ENCODE results near the gene AWAT2. TPM values are rescaled to one million over a fixed set of nuclear protein-coding genes. Genes with fewer than 3 reads are reported as not detected.

The AWAT2 gene
- total RNA-seq, 1 donor from 2014 or later = not detected

- no peak for DNase-seq (ENCODE audit: low spot score in 2 of 2)
- FAIRE-seq = no peak
These were observed 7.1 kb downstream of the AWAT2 start for GRCh38 chrX:70042399-70043371.

DNA sequence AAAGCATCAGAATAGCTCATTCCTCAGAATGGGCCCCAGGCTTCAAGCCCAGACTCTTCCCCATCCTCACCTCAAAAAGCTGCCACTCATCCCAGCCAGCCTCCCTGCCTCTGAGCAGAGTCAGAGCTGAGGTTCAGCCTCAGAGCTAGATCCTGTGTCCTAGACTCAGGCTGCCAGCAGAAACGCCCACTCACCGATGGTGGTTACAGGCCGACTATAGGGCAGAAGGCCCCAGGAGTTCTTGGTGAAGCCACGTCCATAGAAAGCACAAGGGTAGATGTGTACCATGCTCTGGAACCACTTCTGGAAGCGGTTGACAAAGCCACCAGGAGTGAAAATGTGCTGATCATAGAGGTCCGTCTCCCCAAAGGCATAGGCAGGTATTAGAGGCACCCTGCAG lies 7.7 kb downstream of the AWAT2 start:
- FAIRE-seq = no peak
- no peak for DNase-seq (ENCODE audit: low spot score in 2 of 2)

DNA sequence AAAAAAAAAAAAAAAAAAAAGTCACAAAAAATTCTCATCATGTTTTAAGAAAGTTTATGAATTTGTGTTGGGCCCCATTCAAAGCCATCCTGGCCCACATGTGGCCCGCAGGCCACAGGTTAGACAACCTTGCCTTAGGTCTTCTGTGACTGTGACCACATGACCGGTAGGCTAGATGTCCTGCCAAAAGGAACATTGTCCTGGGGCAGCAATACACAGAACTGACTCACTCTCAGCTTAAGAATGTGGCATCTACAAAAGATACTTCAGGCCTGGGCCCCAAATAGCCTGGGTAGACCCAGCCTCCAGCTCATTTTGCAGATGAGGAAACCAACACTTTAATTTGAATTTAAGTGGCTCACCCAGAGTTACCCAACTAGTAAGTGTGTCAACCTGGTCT lies 10.0 kb downstream of the AWAT2 start:
- DNase-seq (ENCODE audit: low spot score in 2 of 2) (no peak), FAIRE-seq (no peak)

GRCh38 chrX:70038951-70039350 lies 10.8 kb downstream of the AWAT2 start:
- DNase-seq (ENCODE audit: low spot score in 2 of 2) (no peak), FAIRE-seq (no peak)

GRCh38 chrX:70038515-70038914 lies 11.2 kb downstream of the AWAT2 start:
- DNase-seq (ENCODE audit: low spot score in 2 of 2) (no peak), FAIRE-seq (no peak)

GRCh38 chrX:70034646-70035045 lies 15.1 kb downstream of the AWAT2 start:
- DNase-seq (ENCODE audit: low spot score in 2 of 2) (no peak), FAIRE-seq (no peak)

GRCh38 chrX:70033348-70034051 lies 16.2 kb downstream of the AWAT2 start:
- no peak for FAIRE-seq

GRCh38 chrX:70032792-70033191 lies 16.9 kb downstream of the AWAT2 start:
- FAIRE-seq (no peak), DNase-seq (ENCODE audit: low spot score in 2 of 2) (no peak)

More at GRCh38 chrX:70033348-70034051, 16.2 kb downstream of the AWAT2 start:
- DNase-seq (ENCODE audit: low spot score in 2 of 2) = no peak

DNA sequence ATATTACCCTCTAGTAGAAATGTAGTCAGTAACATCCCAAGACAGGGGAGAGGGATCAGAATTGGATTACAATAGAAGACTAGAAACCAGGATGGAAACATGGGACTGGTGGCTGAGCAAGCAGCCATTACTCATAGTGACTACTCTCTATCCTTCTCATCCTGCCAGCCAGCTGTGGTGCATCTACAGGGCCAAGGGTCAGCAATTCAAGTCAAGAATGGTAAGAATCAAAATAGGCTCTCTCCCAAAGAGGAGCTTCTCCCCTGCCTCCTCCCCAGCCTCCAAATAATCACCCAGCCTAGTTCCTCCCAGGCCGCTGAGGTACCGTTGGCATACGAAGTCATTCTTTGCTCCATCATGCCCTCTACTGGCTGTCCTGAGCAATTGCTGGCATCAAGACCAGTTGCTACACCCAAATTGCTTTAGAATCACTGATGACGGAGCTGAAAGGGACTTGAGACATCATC lies 19.4 kb downstream of the AWAT2 start:
- DNase-seq (ENCODE audit: low spot score in 2 of 2) (peak; percentile 6 to 35), FAIRE-seq (no peak)

DNA sequence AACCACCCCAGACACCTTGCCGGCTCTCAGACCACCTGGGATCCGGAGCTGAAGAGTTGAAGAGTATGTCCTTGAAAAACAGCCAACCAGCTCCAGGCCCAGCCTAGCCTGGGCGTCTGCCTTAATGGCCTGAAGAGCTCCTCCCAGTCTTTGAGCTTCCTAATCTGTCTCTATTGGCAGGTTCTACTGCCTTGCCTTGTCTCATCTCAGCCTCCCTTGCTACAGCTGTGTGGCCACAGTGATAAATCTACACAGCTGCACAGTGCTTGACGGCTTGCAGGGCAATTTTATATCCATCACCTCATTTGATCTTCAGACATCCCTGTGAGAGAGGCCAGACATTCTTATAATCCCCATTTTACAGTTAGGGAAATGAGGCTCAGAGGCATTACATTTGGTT lies 19.9 kb downstream of the AWAT2 start:
- DNase-seq (ENCODE audit: low spot score in 2 of 2) (no peak), FAIRE-seq (no peak)

DNA sequence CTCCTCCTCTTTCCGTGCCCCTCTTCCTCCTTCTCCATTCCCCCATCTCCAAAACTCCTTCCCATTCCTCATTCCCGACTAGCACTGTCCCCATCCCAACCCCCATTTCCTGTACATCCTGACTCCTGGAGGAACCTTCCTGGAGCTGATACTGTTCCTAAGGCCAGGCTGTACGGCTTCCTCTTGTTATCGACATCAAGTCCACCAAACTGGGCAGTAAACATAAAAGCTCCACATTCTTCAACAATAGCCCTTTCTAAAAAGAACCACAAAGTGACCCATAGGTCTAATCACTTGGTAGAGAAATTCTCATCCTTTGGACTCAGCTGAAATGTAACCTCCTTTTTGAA lies 22.9 kb downstream of the AWAT2 start:
- FAIRE-seq (no peak), DNase-seq (ENCODE audit: low spot score in 2 of 2) (no peak)

GRCh38 chrX:70026112-70026850 lies 23.5 kb downstream of the AWAT2 start:
- no peak for DNase-seq (ENCODE audit: low spot score in 2 of 2)
- FAIRE-seq = no peak

DNA sequence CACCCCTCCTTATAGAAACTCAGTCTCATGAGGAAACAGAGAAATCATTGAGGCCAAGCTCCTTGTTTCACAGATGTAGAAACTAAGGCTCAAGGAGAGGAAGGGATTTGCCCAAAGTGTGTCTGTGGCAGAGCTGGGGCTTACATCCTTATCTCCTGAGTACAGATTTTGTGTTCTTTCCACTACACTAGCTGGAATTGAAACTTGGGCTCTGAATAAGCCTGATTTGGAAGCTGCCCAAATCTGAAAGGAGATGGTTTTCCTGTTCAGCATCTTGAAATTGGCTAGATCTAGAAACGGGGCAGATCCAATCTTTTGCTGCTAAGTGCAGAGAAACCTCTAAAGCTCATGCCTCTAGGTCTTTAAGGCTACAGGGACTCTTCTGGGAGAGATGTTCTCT lies 24.3 kb downstream of the AWAT2 start:
- no peak for DNase-seq (ENCODE audit: low spot score in 2 of 2)
- FAIRE-seq = no peak

DNA sequence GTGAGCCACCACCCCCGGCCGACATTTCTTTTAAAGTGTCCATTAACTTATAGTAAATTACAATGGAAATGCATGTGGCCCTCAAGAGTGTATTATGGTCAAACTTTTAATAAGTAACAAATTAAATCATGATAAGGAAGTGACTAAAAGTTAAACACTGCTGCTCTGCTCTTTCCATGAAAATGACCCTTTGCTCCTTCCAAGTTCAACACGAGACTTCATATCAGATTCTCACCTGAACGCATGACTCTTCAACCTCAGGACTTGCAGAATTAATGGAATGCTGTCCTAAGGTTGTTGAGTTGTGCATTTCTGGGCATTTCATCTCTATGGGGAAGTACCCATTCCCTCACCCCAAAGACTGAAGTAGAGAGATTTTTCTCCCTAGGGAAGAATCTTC lies 27.1 kb downstream of the AWAT2 start:
- FAIRE-seq (no peak), DNase-seq (ENCODE audit: low spot score in 2 of 2) (no peak)

DNA sequence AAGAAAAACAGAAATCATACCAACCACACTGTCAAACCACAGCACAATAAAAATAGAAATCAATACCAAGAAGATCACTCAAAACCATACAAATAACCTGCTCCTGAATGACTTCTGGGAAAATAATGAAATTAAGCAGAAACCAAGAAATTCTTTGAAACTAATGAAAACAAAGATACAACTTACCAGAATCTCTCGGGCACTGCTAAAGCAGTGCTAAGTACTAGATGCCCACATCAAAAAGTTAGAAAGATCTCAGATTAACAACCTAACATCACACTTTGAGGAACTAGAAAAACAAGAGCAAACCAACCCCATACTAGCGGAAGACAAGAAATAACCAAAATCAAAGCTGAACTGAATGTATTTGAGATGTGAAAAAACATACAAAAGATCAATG lies 33.2 kb downstream of the AWAT2 start:
- DNase-seq (ENCODE audit: low spot score in 2 of 2) = no peak
- no peak for FAIRE-seq

- no peak for FAIRE-seq
- no peak for DNase-seq (ENCODE audit: low spot score in 2 of 2)
These were observed 36.0 kb downstream of the AWAT2 start for GRCh38 chrX:70013466-70014381.

DNA sequence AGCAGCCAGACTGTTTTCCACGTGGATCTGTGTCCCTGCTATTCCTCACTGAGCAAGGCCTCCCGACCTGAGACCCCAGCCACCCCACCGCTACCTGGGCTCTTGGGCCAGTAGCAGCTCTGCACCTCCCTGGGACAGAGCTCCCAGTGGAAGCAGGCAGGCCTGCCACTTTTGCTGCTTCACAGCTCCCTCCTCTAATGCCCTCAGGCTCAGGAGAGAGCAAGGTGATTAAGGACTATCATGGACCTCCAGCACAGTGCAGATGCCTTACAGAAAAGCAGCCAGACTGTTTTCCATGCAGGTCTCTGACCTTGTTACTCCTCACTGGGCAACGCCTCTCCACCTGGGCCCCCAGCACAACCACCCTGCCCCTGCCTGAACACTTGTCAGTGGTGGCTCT lies 37.0 kb downstream of the AWAT2 start:
- FAIRE-seq (no peak), DNase-seq (ENCODE audit: low spot score in 2 of 2) (no peak)

GRCh38 chrX:70009970-70010369 lies 39.8 kb downstream of the AWAT2 start:
- FAIRE-seq = no peak
- DNase-seq (ENCODE audit: low spot score in 2 of 2) = no peak

GRCh38 chrX:70009049-70009448 lies 40.7 kb downstream of the AWAT2 start:
- FAIRE-seq = no peak
- DNase-seq (ENCODE audit: low spot score in 2 of 2) = no peak

GRCh38 chrX:70007946-70008345 lies 41.8 kb downstream of the AWAT2 start:
- DNase-seq (ENCODE audit: low spot score in 2 of 2) = no peak
- no peak for FAIRE-seq
